ENCODE data around the gene KDM7A. TPM values are rescaled to one million over a fixed set of nuclear protein-coding genes. Genes with fewer than 3 reads are reported as not detected.

The KDM7A gene
- polyA plus RNA-seq, 1 donor from 2014 or later = 8.2 TPM

DNA sequence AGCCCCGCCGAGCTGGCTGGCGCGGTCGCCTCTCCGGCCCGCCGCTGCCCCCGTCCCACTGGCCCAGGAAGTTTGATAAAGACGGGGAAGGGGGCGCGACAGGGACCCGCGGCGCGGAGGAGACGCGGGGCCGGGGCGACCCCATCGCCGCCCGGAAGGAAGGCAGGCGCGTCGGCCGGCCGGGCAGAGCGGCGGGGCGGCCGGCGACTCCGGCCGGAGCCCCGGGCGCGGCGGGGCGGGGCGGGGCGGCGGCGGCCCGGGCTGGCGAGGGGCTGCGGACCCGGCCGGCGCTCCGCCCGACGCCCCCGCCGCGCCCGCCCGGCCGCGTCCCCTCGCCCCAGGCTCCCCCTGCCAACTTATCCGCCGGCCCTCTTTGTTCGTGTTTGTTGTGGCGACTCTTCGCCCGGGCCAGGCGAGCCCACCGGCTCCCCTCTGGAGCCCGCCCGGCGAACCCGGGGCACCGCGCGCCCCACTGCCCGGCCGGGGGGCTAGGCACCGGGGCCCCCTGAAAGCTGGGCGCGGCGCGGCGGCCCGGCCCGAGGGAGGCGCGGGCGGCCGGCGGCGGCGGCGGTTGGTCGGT is 571 bp downstream of the KDM7A start:
- Histone ChIP-seq H3K27me3 (ENCODE audit: insufficient read depth, low read depth, low read length) (peaks cover 5% of the 10 kb centered on the region), H3K9me3 (ENCODE audit: low read length) (no peaks in the 10 kb centered on the region), H3K79me2 (replicated peaks; ENCODE audit: insufficient read depth, low read length) (peaks cover 17% of the 10 kb centered on the region), H3F3A (ENCODE audit: insufficient read depth, low read length, poor library complexity, severe bottlenecking) (no peaks in the 10 kb centered on the region), H4K20me1 (ENCODE audit: insufficient read depth) (no peaks in the 10 kb centered on the region), H3K27ac (ENCODE audit: low read length) (no peak overlapping the region), H3K36me3 (ENCODE audit: insufficient read depth, low read length) (no peaks in the 10 kb centered on the region), H2AFZ (ENCODE audit: low read depth, low read length) (no peak overlapping the region), H3K9me2 (ENCODE audit: insufficient read depth, low read length) (no peaks in the 10 kb centered on the region), H3K4me2 (ENCODE audit: low read length) (no peak overlapping the region), H3K9ac (ENCODE audit: low read length) (peak overlapping the region; percentile 69), H3K4me3 (ENCODE audit: low read length) (peak overlapping the region; percentile 87)
- TF ChIP-seq REST (IDR thresholded peaks at IDR 0.05; ENCODE audit: borderline replicate concordance) (no peak), CTCF (IDR thresholded peaks at IDR 0.05; ENCODE audit: poor library complexity, severe bottlenecking) (no peak), TAF1 (IDR thresholded peaks at IDR 0.05; ENCODE audit: low read depth) (no peak), POLR2AphosphoS5 (IDR thresholded peaks at IDR 0.05) (no peak), RAD21 (conservative IDR thresholded peaks at IDR 0.05) (no peak), SMC3 (conservative IDR thresholded peaks at IDR 0.05; ENCODE audit: poor library complexity) (no peak), EP300 (conservative IDR thresholded peaks at IDR 0.05; ENCODE audit: poor library complexity, severe bottlenecking) (no peak), EZH2 (IDR thresholded peaks at IDR 0.05; ENCODE audit: borderline replicate concordance, insufficient read depth, low read length, poor library complexity, severe bottlenecking) (no peak), MXI1 (conservative IDR thresholded peaks at IDR 0.05; ENCODE audit: poor library complexity, severe bottlenecking) (no peak)

DNA sequence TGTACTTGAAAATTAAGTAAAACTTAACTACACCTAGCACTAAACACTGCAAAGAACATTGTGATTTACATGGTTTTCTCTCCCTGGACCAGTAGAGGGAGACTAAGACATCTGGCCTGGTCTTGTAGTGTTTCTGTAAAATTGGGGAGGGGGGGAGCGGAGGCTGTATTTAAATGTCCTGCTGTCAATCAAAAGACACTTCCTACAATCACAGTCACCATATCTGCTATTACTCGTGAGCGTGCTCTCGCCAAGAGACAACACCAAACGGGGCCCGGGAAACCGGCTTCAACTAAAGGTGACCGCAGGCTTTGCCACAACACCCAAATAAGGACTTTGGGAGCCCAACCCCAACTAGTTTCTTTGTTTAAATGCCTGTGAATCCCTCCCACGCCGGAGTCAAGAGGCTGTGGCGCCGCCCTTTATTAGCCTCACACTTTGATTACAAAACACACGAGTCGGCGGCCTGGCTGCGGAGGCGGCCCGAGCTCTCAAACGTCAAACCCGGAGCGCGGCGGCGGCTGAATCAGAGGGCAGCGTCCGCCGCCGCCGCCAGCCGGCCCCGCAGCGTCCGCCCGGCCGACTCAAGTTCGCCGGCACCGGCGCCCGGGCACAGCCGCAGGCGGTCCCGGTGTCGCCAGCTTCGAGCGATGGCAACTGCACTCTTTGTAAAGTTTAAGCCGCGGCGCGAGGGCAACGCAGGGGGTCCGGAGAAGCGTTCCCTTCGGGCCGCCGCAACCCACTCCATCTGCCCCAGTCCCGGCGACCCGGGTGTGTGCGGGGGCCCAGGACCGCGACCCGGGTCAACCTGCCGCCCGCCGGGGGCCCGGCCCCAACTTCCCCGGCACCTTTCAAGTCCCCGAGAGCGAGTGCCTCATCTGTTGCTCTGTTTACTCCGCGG is 1.3 kb downstream of the KDM7A start:
- Histone ChIP-seq H3F3A (ENCODE audit: insufficient read depth, low read length, poor library complexity, severe bottlenecking) (no peaks in the 10 kb centered on the region), H3K79me2 (replicated peaks; ENCODE audit: insufficient read depth, low read length) (peaks cover 25% of the 10 kb centered on the region), H3K9me3 (ENCODE audit: low read length) (no peaks in the 10 kb centered on the region), H3K4me2 (ENCODE audit: low read length) (peak overlapping the region; percentile 76), H3K27ac (ENCODE audit: low read length) (peak overlapping the region; percentile 31), H3K36me3 (ENCODE audit: insufficient read depth, low read length) (no peaks in the 10 kb centered on the region), H2AFZ (ENCODE audit: low read depth, low read length) (no peak overlapping the region), H3K4me3 (ENCODE audit: low read length) (peak overlapping the region; percentile 87), H4K20me1 (ENCODE audit: insufficient read depth) (no peaks in the 10 kb centered on the region), H3K27me3 (ENCODE audit: insufficient read depth, low read depth, low read length) (peaks cover 5% of the 10 kb centered on the region), H3K9ac (ENCODE audit: low read length) (peak overlapping the region; percentile 57), H3K9me2 (ENCODE audit: insufficient read depth, low read length) (no peaks in the 10 kb centered on the region)
- TF ChIP-seq CTCF (IDR thresholded peaks at IDR 0.05; ENCODE audit: poor library complexity, severe bottlenecking) (peak; percentile 87), EZH2 (IDR thresholded peaks at IDR 0.05; ENCODE audit: borderline replicate concordance, insufficient read depth, low read length, poor library complexity, severe bottlenecking) (no peak), MXI1 (conservative IDR thresholded peaks at IDR 0.05; ENCODE audit: poor library complexity, severe bottlenecking) (peak; percentile 73), SMC3 (conservative IDR thresholded peaks at IDR 0.05; ENCODE audit: poor library complexity) (peak; percentile 75), POLR2AphosphoS5 (IDR thresholded peaks at IDR 0.05) (peak; percentile 48), RAD21 (conservative IDR thresholded peaks at IDR 0.05) (peak; percentile 77)

All from neural cell (in vitro differentiated cells).